Measurements from ENCODE around the gene MTSS2. TPM values are rescaled to one million over a fixed set of nuclear protein-coding genes. Genes with fewer than 3 reads are reported as not detected.

The MTSS2 gene
- total RNA-seq, 1 experiment from 2014 or later: 27.1 TPM

- TF ChIP-seq CTCF (IDR thresholded peaks at IDR 0.05; ENCODE audit: unreplicated experiment): no peak
- DNase-seq: no peak
- Mint-ChIP-seq H3K27me3 (ENCODE audit: unreplicated experiment) (no peaks in the 10 kb centered on the region), H3K36me3 (ENCODE audit: insufficient read depth, unreplicated experiment) (peaks cover 18% of the 10 kb centered on the region), H3K4me1 (ENCODE audit: low read depth, unreplicated experiment) (peaks cover 27% of the 10 kb centered on the region), H3K4me3 (ENCODE audit: low read depth, unreplicated experiment) (no peak overlapping the region), H3K9me3 (ENCODE audit: low read depth, unreplicated experiment) (no peaks in the 10 kb centered on the region), H3K27ac (ENCODE audit: unreplicated experiment) (no peak overlapping the region)
- BruUV-seq (replicated peaks): no TSS peak
- CTCF ChIA-PET: no interaction called here
- intact Hi-C loops (cut with micrococcal nuclease; ENCODE audit: unreplicated experiment): no loop called here
These were observed 5.6 kb upstream of the MTSS2 start for GRCh38 chr16:70691223-70692129.

- Mint-ChIP-seq H3K4me1 (ENCODE audit: low read depth, unreplicated experiment) (peaks cover 16% of the 10 kb centered on the region), H3K27ac (ENCODE audit: unreplicated experiment) (no peak overlapping the region), H3K9me3 (ENCODE audit: low read depth, unreplicated experiment) (no peaks in the 10 kb centered on the region), H3K27me3 (ENCODE audit: unreplicated experiment) (no peaks in the 10 kb centered on the region), H3K4me3 (ENCODE audit: low read depth, unreplicated experiment) (no peak overlapping the region), H3K36me3 (ENCODE audit: insufficient read depth, unreplicated experiment) (peaks cover 22% of the 10 kb centered on the region)
- CTCF ChIA-PET: interaction anchor here (0.8 kb wide), 1 partner anchor 75 kb away, joined by 3 read pairs; no protein-coding TSS in a partner anchor
- no TSS peak for BruUV-seq (replicated peaks)
- DNase-seq: no peak
- intact Hi-C loops (cut with micrococcal nuclease; ENCODE audit: unreplicated experiment): loop anchor here (10.0 kb wide), 2 partner anchors 55 to 85 kb away; no protein-coding TSS in a partner anchor
- TF ChIP-seq CTCF (IDR thresholded peaks at IDR 0.05; ENCODE audit: unreplicated experiment): no peak
These were observed 4.4 kb upstream of the MTSS2 start for GRCh38 chr16:70689970-70690891.

GRCh38 chr16:70689035-70689969 is 3.4 kb upstream of the MTSS2 start:
- H3K4me1 Mint-ChIP-seq (ENCODE audit: low read depth, unreplicated experiment): peaks cover 14% of the 10 kb centered on the region
- peaks cover 29% of the 10 kb centered on the region for H3K36me3 Mint-ChIP-seq (ENCODE audit: insufficient read depth, unreplicated experiment)
- no peak for TF ChIP-seq CTCF (IDR thresholded peaks at IDR 0.05; ENCODE audit: unreplicated experiment)
- H3K27ac Mint-ChIP-seq (ENCODE audit: unreplicated experiment): no peak overlapping the region
- no peak for DNase-seq
- CTCF ChIA-PET: interaction anchor here (0.8 kb wide), 1 partner anchor 76 kb away, joined by 3 read pairs; no protein-coding TSS in a partner anchor
- H3K9me3 Mint-ChIP-seq (ENCODE audit: low read depth, unreplicated experiment): no peaks in the 10 kb centered on the region
- BruUV-seq (replicated peaks): no TSS peak
- no peak overlapping the region for H3K4me3 Mint-ChIP-seq (ENCODE audit: low read depth, unreplicated experiment)
- no peaks in the 10 kb centered on the region for H3K27me3 Mint-ChIP-seq (ENCODE audit: unreplicated experiment)
- intact Hi-C loops (cut with micrococcal nuclease; ENCODE audit: unreplicated experiment): loop anchor here (10.0 kb wide), 2 partner anchors 55 to 85 kb away; no protein-coding TSS in a partner anchor
